Pons (tissue), 1 donor: ENCODE data around the gene MYL10.
"Not testable (repeated sequence)": the region's sequence is repeated elsewhere in the genome, so short reads cannot be mapped to it uniquely, and the experiment has no call there.

Experiments
- DNase-seq: peaks from one replicate; pipeline ENCODE4 v3.0.0-alpha.2; 2016; ENCODE audit warnings: low spot score

Gene MYL10

DNA sequence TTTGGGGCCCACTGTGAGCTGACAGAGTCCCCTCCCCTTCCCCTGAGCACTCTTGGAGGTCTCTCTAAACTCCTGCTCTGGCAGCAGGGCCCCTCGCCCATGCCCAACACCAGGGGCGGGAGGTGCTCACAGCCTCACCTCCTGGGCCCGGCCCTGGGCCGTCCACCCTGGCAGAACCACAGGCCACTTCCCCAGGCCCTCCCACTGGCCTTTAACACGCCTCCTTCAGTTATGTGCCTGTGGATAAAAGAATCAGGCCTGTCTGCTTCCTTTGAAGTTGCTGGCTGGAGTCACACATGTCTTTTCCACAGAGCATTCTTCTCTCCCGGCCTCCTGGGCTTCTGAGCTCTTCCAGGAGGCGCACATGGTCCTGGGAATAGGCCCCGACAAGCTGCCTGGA lies 10.2 kb downstream of the MYL10 start:
- DNase-seq: no peak

DNA sequence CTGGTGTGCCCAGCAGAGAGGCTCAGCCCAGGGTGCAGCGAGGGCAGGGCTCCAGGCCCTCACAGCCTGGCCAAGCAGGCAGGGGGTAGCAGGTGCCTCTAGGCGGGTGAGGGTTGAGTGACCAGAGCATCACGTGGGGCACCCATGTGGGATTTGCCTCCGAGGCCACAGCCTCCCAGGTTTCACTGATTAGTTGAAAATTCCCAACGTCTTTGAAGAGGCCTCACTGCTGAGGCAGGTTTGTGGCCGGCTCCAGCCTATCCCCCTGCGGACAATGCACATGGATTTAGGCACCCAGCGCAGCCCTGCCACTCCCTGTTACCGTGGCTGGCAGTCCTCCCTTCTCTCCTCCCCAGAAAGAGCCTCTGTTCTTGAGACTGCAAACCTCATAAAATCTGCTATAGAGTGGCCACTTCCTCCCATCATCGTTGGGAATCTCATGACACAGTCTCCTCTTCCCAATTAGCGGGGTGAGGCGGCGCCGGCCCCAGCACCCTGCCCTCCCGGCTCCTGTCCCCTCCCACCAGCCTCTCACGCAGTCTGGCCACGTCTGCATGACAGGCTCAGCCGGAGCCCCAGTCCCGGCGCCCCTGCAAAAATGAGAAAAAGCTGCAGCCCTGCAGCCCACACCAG lies 10.8 kb downstream of the MYL10 start:
- DNase-seq: no peak

DNA sequence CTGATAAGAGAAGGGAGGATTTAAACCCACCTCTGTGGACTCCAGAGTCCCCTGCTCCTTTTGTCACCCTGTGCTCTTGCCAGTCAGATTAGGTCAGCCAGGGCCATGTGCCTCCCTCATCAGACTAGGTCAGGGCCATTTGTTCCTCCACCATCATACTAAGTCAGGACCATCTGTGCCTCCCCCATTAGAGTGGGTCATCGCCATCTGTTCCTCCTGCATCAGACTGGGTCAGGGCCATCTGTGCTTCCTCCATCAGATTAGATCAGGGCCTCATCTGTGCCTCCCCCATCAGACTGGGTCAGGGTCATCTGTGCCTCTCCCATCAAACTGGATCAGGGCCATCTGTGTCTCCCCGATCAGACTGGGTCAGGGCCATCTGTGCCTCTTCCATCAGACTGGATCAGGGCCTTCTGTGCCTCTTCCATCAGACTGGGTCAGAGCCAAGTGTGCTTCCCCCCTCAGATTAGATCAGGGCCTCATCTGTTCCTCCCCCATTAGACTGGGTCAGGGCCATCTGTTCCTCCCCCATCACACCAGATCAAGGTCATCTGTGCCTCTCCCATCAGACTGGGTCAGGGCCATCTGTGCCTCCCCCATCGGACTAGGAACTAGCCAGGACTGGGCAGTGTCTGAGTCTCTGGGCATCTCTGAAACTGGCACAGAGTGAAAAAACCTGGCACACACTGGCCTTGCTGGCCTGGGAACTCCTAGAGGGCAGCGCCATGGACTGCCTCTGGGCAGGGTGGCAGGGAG lies 11.5 kb downstream of the MYL10 start:
- no peak for DNase-seq

DNA sequence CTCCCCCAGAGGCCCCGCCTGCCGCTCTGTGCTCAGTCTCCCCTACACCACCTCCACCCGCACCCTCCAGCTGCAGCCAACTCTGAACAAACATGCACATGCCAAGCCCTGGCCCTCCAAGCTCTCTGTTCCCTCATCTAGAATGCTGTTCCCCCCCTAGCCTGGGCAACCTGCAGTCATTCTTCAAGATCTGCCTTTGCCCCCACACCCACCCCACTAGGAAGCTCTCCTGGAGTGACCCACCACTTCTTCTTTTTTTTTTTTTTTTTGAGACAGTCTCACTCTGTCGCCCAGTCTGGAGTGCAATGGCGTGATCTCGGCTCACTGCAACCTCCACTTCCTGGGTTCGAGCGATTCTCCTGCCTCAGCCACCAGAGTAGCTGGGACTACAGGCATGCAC lies 13.7 kb downstream of the MYL10 start:
- DNase-seq: no peak

DNA sequence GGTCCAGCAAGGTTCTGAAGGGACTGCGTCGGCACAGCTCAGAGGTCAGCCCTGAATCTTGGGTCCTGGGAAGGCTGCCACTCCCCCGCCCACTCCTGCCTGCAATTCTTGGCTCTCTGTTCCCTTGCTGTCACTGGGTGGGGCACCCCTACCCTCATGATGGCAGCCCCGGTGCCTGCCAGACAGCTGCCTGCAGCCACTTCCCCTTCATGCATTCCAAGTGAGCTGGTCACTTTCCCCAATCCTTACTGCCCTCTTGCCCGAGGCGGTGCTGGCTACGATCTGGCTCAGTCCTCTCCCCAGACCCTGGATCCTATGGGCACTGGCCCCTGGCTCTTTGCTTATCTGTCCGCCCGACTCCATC lies 14.2 kb downstream of the MYL10 start:
- no peak for DNase-seq

DNA sequence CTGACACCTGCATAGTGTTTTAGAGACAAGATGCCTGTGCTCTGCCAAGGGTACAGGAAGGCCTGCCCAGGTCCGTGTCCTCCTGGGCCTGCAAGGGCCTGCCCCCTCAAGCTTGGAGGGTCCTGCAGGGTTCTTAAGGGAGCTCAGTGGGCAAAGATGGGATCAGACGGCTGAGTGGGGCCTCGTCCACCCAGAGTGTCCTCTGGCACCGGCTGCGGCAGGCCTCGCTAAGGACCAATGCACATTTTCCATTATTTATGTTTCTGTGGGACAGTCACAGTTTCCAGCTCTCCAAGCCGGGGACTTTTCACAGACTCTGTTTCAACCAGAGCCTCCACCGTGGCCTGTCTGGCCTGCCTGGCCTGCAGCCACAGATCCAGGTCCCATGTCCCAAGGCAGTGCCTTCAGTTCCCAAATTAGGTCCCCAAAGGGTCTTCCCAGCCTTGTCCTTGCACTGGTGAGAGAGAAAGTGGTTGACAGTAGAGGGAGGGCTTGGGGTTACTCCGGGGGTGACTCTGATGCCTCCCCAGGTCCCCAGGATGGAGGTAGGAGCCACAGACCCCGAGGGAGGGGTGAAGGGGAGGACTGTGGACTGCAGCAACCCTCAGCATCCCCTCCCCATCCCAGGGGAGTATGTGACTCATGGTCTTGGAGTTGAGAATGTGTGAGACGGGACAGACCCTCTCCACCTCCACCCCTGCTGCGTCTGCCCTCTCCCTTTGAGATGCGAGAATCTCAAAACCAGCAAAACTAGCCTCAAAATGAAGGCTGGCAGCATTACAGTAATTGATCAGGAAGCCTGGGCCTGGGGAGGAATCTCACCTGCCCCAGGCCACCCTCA lies 14.8 kb downstream of the MYL10 start:
- no peak for DNase-seq

DNA sequence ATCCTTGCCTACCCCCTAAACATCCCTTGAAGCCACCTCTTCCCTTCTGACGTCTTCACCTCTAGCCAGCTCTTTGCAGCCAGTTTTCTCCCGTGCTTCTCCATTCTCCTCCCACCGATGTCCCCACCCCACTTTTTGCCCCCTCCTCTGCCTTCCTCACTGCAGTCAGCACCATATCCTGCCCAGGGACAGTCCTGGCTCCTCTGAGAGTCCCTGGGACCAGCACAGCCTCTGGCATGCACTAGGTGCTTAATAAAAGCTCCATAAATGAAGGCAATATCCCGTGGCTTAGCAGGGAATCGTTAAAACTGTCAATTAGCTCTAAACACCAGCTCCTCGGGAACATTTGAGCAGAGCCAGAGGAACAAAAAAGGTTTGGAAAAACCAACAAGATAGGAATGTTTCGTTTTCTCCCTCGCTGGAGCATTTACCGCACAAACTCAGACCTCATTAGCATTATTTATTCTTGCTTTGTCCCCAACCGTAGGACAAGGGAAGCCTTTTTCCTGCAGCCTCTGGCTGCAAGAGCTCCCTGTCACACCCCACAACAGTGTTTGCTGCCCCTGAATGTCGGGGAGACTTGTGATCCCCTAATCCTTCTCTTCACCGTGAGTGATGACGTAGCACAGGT lies 16.1 kb downstream of the MYL10 start:
- no peak for DNase-seq

DNA sequence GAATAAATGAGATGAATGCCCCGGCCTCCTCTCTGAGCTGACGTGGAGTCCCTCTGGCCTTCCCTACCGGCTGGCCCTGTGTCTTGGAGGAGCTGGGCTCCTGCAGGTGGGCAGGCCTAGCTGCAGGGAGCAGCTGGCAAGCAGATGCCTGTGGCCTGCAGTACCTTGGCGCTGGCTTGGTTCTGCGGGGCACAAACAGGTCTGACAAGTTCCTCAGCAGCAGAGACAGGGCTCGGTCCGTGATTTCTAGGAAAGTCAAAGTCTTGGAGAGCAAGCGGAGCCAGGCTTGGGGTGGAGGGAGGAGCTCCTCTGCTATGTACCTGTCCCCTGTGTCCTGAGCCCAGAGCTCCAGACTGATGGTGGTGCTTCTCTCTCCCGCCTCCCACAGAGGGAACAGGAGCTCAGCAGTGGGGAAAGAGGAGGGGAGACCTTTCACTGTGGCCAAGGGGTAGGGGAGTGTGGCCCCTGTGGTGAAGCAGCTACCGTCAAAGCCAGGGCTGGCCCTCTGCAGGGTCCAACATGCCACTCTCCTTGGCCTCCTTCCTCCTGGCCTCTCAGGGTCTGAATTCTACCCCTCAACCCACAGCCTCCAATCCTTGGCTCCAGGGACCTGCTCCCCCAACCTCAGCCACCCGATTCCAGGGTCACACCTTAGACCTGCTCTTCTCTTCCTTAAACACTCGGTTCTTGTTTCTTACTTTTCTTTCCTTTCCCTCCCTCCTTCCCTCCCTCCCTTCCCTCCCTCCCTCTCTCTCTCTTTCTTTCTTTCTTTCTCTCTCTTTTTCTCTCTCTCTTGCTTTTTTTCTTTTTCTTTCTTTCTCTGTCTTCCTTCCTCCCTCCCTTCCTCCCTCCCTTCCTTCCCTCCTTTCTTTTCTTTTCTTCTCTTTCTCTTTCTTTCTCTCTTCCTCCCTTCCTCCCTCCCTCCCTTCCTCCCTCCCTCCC lies 20.1 kb downstream of the MYL10 start:
- no peak for DNase-seq

DNA sequence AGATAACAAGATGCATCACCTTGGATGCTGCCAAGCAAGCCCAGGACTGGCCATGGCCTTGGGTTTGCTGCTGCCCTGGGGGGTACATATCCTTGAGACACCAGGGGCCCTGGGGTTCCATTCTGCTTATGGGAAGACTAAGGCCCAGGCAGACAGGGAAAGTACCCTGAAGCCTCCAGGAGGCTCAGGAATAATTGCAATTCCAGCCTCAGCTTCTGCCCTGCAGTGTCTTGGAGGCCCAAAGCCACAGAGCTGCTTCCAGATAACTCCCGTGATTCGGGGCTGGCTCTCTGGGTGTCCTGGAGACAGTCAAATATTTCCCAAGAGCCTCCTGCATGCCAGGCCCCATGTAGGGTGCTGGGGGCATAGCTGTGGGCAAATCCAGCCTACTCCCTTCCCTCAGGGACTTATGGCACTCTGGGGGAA lies 22.6 kb downstream of the MYL10 start:
- DNase-seq: no peak

DNA sequence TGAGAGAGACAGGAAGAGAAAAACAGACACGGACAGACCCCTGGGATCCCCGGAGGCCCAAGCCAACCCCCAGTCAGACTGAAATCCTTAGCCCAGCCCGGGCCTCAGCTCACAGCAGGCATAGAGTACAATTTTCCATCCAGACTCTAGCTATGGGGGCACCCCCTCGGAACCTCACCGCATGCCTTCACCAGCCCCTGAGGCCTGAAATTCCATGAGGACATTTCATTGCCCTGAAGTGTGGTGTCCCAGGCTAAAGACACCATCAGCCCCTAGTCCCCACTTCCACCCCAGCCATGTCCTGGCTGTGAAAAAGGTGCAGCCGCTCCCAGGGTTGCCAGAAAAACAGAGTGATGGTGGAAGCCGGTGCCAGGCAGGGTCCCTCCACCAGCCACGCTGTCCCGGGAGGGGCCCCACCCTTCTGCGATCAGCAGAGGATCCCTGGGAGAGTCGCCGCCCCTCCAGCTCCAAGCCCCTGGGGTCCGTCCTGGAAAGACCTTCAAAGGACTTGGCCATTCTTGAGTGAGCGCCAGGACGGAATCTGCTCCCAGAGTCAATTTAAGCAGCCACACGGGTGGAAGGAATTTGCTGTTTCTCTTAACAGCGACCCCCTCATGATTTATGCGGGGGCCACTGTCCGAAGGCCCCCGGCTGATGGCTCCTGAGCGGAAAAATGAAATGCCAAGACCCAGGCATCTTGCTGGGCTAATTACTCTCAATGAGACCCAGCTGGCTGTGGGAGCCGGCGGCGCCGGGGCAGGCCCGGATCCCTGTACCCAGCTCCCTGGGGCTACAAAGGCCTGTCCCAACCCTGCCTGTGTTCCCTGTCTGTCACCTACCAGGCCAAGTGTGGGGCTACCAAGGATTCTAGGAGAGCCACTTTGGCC lies 23.2 kb downstream of the MYL10 start:
- no peak for DNase-seq

DNA sequence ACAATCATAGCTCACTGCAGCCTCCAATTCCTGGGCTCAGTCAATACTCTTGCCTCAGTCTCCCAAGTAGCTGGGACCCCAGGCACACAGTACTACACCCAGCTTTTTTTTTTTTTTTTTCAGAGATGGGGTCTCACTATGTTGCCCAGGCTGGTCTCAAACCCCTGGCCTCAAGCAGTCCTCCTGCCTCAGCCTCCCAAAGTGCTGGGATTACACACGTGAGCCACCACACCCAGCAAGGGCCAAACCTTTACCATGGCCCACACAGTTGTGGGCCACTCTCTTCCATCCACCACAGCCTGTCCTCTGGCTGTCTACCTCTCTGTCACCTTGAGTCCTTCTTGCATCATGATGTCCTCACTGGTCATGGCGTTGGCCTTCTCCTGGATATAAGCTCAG lies 24.2 kb downstream of the MYL10 start:
- not testable (repeated sequence) for DNase-seq

DNA sequence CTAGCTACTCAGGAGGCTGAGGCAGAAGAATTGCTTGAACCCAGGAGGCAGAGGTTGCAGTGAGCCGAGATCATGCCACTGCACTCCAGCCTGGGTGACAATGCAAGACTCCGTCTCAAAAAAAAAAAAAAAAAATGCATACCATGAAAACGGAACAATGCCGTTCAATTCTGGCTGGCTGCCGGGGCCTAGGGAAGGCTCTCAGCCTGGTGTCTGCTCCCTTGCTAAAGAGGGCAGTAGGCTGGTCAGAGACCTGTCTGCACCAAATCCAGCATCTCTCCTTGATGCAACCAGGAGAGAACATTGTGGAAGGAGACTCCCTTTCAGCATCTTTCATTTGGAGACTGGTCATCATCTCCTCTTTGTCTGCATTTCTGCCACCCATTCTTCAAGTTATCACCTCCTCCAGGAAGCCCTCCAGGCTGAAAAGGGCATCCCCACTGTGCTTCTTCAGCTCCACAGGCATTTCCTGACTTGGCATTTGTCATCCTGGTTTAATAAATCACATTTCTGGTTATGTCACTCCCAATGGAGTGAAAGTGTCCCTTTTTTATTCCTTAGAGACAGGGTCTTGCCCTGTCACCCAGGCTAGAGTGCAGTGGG lies 24.7 kb downstream of the MYL10 start:
- DNase-seq: no peak

DNA sequence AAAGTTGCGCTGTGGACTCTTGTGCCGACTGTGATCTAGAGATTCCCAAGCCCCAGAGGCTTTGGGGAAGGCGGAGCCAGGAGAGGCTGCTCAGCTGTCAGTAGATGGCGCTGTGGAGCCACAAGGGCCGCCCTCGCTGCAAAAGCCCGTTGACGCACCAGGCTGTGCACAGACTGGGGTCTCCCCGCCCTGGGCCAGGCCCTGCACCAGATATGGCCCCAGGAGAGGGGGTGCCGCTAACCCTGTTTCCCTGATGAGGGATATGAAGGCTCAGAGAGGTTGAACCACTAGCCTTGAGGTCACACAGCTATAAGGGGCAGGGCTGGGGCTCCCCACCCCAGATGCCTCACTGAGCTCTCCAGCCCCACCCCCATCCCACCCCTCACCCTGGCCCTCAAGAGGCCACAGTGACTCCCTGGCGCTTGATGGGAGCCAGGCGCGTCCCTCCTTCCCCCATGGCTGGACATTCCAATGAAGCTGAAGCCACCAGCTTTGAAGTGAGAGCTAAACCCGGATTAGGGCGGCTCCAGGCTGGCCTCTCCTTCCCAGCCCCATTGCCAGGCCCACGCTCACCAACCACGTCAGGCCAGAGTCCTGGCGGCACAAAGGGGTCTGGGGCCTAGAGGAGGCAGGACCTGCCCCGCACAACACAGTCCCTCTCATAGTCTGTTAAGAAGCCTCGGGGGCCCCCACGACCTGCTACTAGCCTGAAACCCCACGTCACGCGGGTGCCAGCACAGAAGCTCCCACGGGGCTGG lies 26.4 kb downstream of the MYL10 start:
- DNase-seq: peak; percentile 42

DNA sequence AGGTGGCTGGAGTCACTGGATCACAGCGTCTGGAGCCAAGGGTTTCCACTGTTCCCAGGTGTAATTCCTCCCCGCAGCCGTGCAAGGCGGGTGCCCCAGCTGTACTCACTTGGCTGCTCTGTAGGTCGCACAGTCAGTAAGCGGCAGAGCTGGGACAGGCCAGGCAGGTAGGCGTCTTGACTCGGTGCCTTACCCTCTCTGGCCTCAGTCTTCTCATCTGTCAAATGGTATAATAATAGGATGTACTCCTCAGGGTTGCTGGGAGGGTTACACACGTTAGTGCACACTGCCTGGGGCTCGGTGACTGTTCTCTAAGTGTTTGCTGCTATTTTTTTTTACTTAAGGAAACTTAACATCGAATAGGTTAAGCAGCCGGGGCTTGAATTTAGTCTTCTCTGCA lies 27.0 kb downstream of the MYL10 start:
- DNase-seq: no peak

DNA sequence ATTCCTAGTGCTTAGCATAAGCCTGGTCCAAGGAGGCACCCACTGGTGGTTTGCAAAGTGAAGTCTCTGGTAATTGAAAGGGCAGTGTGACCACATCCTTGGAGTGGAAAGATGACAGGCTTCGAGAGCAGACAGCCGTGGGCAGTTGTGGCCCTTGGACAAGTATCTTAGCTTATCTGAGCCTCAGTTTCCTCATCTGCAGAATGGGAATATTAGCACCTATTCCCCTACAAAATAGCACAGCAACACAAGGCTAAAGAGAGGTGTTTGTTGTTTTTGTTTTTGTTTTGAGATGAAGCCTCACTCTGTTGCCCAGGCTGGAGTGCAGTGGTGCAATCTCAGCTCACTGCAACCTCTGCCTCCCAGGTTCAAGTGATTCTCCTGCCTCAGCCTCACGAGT lies 29.3 kb downstream of the MYL10 start:
- no peak for DNase-seq

DNA sequence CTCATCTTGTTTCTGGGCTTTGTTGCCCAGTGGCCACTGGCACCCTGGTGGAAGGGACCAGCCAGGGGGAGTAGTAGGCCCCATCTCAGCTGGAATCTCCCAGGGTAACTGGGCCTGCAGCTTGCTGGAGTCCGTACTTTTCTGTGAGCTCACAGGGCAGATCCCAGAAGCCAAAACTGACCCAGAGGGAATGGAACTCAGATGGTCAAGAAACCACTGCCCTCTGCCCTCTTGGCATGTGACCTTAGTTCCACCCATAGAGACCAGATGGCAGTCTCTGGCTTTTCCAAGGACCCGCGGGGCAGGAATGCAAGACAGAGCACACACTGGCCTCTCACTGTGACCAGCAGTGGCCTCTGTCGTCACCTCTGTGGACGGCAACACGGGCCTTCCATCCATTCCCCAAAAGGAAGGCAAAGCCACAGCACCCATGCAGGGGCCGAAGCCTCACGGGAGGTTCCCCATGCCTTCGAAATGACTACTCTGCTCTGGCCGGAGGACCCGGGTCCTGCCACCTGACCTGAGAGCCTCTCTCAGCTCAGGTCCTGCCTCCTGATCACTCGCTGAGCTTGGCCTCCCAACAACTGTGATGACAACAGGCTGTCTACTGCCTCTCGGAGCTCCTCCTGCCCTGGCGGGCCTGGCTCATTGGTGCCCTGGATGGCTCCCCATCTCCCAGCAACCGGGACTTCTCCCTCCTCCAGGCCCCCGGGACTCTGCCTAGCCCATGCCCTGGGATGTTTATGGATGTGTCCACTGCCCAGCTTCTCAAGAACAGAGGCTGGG lies 29.9 kb downstream of the MYL10 start:
- no peak for DNase-seq

DNA sequence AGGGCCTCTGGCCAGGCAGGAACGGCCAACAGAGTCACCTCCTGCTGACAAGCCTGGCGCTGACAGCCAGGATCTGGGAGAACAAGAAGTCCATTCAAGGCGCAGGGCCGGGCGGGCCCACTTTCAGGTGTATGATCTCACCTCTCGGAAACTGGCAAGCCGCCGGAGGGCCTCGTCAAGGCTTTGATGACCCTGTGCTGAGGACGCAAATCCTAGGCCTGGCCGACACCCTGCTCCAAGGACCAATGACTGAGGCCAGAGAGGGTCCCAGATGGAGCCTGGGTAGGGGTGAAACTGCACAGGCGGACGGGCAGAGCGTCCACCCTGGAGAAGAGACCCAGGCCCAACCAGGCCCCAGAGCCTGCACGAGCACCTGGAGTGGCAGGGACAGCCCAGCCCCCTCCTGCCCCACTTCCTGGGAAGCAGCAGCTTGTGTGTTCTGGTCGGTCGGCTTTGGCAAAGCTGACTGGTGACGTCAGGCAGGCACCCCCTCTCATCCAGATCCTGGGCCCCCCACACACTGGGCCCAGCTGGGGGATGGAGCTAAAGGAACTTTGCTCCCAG lies 30.6 kb downstream of the MYL10 start:
- no peak for DNase-seq

DNA sequence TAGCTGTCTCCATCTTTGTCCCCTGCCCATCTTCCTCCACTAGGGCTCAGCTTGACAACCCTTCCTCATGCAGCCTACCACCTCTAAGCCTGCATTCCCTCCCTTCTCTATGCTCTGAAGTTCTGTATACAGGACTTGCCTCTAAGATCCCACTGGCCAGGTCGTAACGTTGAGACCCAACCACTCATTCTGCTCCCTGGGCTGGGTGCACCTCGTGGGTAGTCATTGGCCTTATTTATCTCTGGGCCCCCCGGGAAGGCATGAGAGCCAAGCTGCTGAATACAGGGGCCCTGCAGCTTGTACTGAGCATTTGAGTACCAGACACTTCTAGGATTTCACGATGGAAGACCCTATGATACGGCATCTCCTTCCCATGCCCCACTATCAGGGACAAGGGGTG lies 31.2 kb downstream of the MYL10 start:
- DNase-seq: no peak
